Breast epithelium (tissue), 4 donors: ENCODE measurements around the gene PLEKHO2. TPM values are rescaled to one million over a fixed set of nuclear protein-coding genes. Genes with fewer than 3 reads are reported as not detected.
A peak's percentile ranks its signal among the peaks of the same experiment; 100 is the strongest.

ENCODE experiments used
- DNase-seq, 2 donors: peaks; one replicate each; pipeline ENCODE4 v3.0.0-alpha.2; 2019; ENCODE audit warnings: low spot score in 2 of 2
- H3K27ac ChIP-seq, 2 donors: fragments of 200-600 bp; sonication (generic) in 1 of 2; one replicate each; pipeline ENCODE4 v1.5.1; 2016 to 2019; ENCODE audit warnings: mild to moderate bottlenecking in 1 of 2
- H3K27me3 ChIP-seq, 2 donors: fragments of 200-600 bp; sonication (generic) in 1 of 2; one replicate each; pipeline versions ENCODE4 v1.5.1 to v1.6.0; 2017 to 2019; ENCODE audit warnings: control low read depth in 1 of 2, mild to moderate bottlenecking in 1 of 2
- H3K36me3 ChIP-seq: fragments of 200-600 bp; one replicate; pipeline ENCODE4 v1.5.1; 2019
- H3K4me1 ChIP-seq, 2 donors: fragments of 200-600 bp; sonication (generic); one replicate each; pipeline ENCODE4 v1.5.1; 2016 to 2019; ENCODE audit warnings: control low read depth in 1 of 2
- H3K4me3 ChIP-seq, 3 donors: fragments of 200-600 bp; sonication (generic); 1 replicate in 2 of 3; 2 replicates in 1 of 3; pipeline ENCODE4 v1.5.1; 2016 to 2019; ENCODE audit warnings: mild to moderate bottlenecking in 3 of 3, moderate library complexity in 2 of 3
- H3K9me3 ChIP-seq, 2 donors: fragments of 200-600 bp; sonication (generic) in 1 of 2; one replicate each; pipeline ENCODE4 v1.5.1; 2016 to 2019; ENCODE audit warnings: control low read depth in 1 of 2
- POLR2A ChIP-seq: fragments of 450-650 bp; IDR thresholded peaks from one replicate; pipeline ENCODE4 v1.6.1; 2016; ENCODE audit warnings: antibody characterized with exemption, mild to moderate bottlenecking, moderate library complexity
- POLR2AphosphoS5 ChIP-seq, 3 donors: sonication (generic); formaldehyde crosslinking; IDR thresholded peaks; one replicate each; pipeline ENCODE4 v1.6.1; 2017; ENCODE audit warnings: antibody characterized with exemption in 3 of 3
- intact Hi-C: fragments of 100-400 bp; cut with DNase I; formaldehyde crosslinking; loops from one replicate; pipeline ENCODE4 v1.15.1; 2023; ENCODE audit warnings: low total_unique reads
- total RNA-seq, 3 donors: library from RNA; depleted of rRNA; stranded (reverse); fragments of >200 nt; gene quantifications; one replicate each; pipeline ENCODE4 v1.1.0, GENCODE V29; 2016
- TF ChIP-seq, protein P1 (sequence below), 3 donors: fragments of 450-650 bp; IDR thresholded peaks; one replicate each; pipeline ENCODE4 v1.5.1; 2016 to 2017; ENCODE audit warnings: antibody characterized with exemption in 3 of 3, mild to moderate bottlenecking in 3 of 3, moderate library complexity in 3 of 3

PLEKHO2 gene
- total RNA-seq, 3 donors from 2014 or later, result 21.1 to 33.3 (median 26.5) TPM

DNA sequence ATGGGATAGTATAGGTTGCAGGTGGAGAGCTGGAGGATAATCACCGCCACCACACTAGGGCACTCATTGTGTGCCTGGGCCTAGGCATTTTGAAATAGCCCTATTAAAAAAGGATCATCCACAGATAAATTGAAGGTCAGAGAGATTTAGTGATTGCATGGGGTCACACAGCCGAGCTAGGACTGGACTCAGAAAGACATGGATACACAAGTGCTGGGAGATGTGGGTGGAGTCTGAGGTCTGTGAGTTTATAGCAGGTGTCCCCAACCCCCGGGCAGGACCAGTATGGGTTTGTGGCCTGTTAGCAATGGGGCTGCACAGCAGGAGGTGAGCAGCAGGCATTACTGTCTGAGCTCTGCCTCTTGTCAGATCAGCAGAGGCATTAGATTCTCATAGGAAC, 64.7 kb downstream of the PLEKHO2 start:
- intact Hi-C loops, result no loop called here
- no peak for DNase-seq
- Histone ChIP-seq H3K27me3 (no peaks in the 10 kb centered on the region), H3K4me1 (no peaks in the 10 kb centered on the region), H3K4me3 (no peak overlapping the region), H3K36me3 (no peaks in the 10 kb centered on the region), H3K9me3 (peaks cover 3 to 6% of the 10 kb centered on the region in 2 donors), H3K27ac (no peak overlapping the region)
- no peak for TF ChIP-seq POLR2AphosphoS5 (IDR thresholded peaks at IDR 0.05)
- TF ChIP-seq, protein P1, sequence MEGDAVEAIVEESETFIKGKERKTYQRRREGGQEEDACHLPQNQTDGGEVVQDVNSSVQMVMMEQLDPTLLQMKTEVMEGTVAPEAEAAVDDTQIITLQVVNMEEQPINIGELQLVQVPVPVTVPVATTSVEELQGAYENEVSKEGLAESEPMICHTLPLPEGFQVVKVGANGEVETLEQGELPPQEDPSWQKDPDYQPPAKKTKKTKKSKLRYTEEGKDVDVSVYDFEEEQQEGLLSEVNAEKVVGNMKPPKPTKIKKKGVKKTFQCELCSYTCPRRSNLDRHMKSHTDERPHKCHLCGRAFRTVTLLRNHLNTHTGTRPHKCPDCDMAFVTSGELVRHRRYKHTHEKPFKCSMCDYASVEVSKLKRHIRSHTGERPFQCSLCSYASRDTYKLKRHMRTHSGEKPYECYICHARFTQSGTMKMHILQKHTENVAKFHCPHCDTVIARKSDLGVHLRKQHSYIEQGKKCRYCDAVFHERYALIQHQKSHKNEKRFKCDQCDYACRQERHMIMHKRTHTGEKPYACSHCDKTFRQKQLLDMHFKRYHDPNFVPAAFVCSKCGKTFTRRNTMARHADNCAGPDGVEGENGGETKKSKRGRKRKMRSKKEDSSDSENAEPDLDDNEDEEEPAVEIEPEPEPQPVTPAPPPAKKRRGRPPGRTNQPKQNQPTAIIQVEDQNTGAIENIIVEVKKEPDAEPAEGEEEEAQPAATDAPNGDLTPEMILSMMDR (IDR thresholded peaks at IDR 0.05), result no peak
- TF ChIP-seq POLR2A, result no peak

DNA sequence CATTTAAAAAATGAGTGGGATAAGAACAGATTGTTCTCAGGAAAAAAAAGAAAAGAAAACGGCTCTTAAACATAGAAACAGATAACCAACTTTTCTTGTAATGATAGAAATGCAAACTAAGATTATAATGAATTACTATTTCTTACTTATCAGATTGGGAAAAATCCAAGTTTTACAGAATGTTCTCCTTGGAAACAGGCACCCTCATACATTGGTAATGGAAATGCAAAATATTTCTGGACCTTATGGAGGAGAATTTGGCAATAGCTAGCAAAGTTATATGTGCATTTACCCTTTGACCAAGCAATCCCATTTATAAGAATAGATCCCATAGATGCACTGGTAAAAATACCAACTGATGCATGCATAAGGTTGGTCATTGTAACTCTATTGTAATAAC, 66.3 kb downstream of the PLEKHO2 start:
- H3K9me3 ChIP-seq, result no peaks in the 10 kb centered on the region
- DNase-seq, result no peak
- no peak overlapping the region for H3K27ac ChIP-seq
- H3K27me3 ChIP-seq, result no peaks in the 10 kb centered on the region
- TF ChIP-seq, protein P1 (IDR thresholded peaks at IDR 0.05), result no peak
- H3K4me3 ChIP-seq, result no peak overlapping the region
- intact Hi-C loops, result no loop called here
- H3K4me1 ChIP-seq, result no peaks in the 10 kb centered on the region
- no peaks in the 10 kb centered on the region for H3K36me3 ChIP-seq

DNA sequence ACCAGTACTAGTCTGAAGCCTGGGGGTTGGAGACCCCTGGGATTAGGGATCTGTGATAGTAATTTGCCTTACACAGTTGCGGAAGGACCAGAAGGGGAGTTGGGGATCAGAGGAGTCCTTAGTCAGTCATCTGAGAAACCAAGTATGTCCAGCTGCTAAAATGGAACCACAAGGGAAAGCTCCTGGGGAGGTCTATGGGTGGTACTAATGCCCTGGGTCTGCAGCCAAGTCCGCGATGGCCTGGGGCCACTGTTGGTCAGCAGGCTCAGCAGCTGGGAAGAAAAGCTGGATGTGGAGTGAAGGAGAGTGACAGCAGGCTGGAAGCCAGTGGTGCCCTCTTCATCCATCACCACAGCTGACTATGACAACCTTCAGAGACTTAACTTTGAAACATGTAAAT, 67.8 kb downstream of the PLEKHO2 start:
- Histone ChIP-seq H3K27ac (no peak overlapping the region), H3K4me1 (no peaks in the 10 kb centered on the region), H3K4me3 (no peak overlapping the region), H3K9me3 (no peaks in the 10 kb centered on the region), H3K27me3 (no peaks in the 10 kb centered on the region), H3K36me3 (no peaks in the 10 kb centered on the region)
- DNase-seq, result no peak
- TF ChIP-seq, protein P1 (IDR thresholded peaks at IDR 0.05), result no peak
- TF ChIP-seq POLR2AphosphoS5 (IDR thresholded peaks at IDR 0.05) (no peak), POLR2A (no peak)
- intact Hi-C loops, result no loop called here

DNA sequence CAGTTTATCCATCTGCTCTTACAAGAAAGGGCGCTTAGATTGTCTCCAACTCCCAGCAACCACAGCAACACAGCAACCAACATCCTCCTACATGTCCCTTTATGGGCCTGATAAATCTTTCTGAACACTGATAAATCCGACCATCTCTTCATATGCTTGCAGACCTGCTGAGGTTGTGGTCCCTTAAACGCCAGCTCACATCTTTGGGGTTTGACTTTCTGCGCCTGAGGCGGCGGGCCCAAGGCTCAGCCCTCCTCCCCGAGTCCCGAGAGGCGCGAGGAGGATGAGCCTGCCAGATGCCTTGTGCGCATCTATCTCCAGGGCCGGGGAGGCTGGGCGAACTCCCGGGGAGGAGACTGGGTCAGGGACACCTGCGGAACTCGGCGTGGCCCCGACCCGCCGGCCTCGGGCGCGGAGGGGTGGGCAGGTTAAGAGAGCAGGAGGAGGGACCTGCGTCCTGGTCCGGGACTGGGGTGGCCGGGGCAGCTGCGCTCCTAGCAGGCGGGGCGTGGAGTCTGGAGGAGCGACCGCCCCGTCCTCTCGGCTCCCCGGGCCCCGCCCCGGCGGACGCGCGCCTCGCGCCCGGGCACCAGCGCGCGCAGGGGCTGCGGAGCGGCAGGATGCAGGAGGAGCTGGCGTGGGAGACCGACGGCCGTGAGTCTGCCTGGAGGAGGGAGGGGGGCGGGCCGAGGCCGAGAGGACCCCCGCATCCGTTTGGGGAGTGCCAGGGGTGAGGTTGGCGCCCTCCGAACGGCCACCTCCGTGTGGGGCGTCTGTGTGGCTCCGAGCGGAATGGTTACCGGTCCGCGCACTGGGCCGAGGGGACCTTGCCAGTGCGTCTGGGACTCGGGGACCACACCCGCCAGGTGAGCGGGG, 69.8 kb downstream of the PLEKHO2 start, which contains the start of gene ANKDD1A:
Gene ANKDD1A, plus strand, starts transcription at position 592 of the 876 bp plus-strand sequence. Its CDS starts 29 bp downstream, at position 621.
- Histone ChIP-seq H3K27ac (peak within 1 kb of the TSS; percentile 4 to 77), H3K9me3 (no peaks in the 10 kb centered on the region), H3K27me3 (no peaks in the 10 kb centered on the region), H3K36me3 (no peaks in the 10 kb centered on the region), H3K4me3 (peak within 1 kb of the TSS; percentile 54 to 87 (median 62)), H3K4me1 (no peaks in the 10 kb centered on the region)
- DNase-seq, result peak in 1 of 2 donors; percentile 35
- intact Hi-C loops, result no loop called here
- TF ChIP-seq POLR2AphosphoS5 (IDR thresholded peaks at IDR 0.05), result peak in 1 of 3 donors; percentile 12
- TF ChIP-seq, protein P1 (IDR thresholded peaks at IDR 0.05), result no peak
